Calu3 (cell line): ENCODE measurements around the gene AKT3. TPM values are rescaled to one million over a fixed set of nuclear protein-coding genes. Genes with fewer than 3 reads are reported as not detected.

Source experiments
- BruUV-seq: library from RNA; stranded (reverse); fragments of 400-500 nt; replicated peaks from 2 replicates; lab custom pipeline; 2021; lab: Mats Ljungman, UMichigan
- CTCF ChIA-PET: fragments of 300-600 bp; sonication (Branson Sonifier 250); formaldehyde crosslinking; loops from one replicate; lab custom pipeline; 2022; ENCODE audit warnings: antibody characterized with exemption; lab: Charles Lee
- DNase-seq: peaks from one replicate; pipeline ENCODE4 v3.0.0; 2022
- H3K27ac Mint-ChIP-seq: one replicate; pipeline ENCODE4 v1.8.0; 2022; ENCODE audit warnings: mixed read lengths; ENCODE audit not compliant: unreplicated experiment
- H3K27me3 Mint-ChIP-seq: one replicate; pipeline ENCODE4 v1.8.0; 2022; ENCODE audit warnings: mixed read lengths; ENCODE audit not compliant: unreplicated experiment
- H3K36me3 Mint-ChIP-seq: one replicate; pipeline ENCODE4 v1.8.0; 2022; ENCODE audit warnings: mild to moderate bottlenecking, moderate library complexity, mixed read lengths; ENCODE audit not compliant: insufficient read depth, unreplicated experiment
- H3K4me1 Mint-ChIP-seq: one replicate; pipeline ENCODE4 v1.8.0; 2022; ENCODE audit warnings: mild to moderate bottlenecking, low read depth, mixed read lengths; ENCODE audit not compliant: unreplicated experiment
- H3K4me3 Mint-ChIP-seq: one replicate; pipeline ENCODE4 v1.8.0; 2022; ENCODE audit warnings: mild to moderate bottlenecking, low read depth, moderate library complexity, mixed read lengths; ENCODE audit not compliant: unreplicated experiment
- H3K9me3 Mint-ChIP-seq: one replicate; pipeline ENCODE4 v1.8.0; 2022; ENCODE audit warnings: low read depth, mixed read lengths; ENCODE audit not compliant: unreplicated experiment
- intact Hi-C: fragments of 100-400 bp; cut with micrococcal nuclease; formaldehyde crosslinking; loops from one replicate; pipeline ENCODE4 v1.10.0; 2022; ENCODE audit not compliant: unreplicated experiment
- total RNA-seq: library from RNA; stranded (reverse); gene quantifications from 2 replicates; pipeline ENCODE4 v1.2.3, GENCODE V29; 2022
- TF ChIP-seq, protein P1 (sequence below): fragments of 200-600 bp; IDR thresholded peaks from one replicate; pipeline ENCODE4 v1.8.0; 2022; ENCODE audit warnings: antibody characterized with exemption; ENCODE audit not compliant: unreplicated experiment

Gene AKT3
- total RNA-seq, 1 experiment from 2014 or later = 81.2 TPM

GRCh38 chr1:243471026-243471685, 378.9 kb downstream of the AKT3 start:
- H3K27me3 Mint-ChIP-seq = no peaks in the 10 kb centered on the region
- peaks cover 2% of the 10 kb centered on the region for H3K36me3 Mint-ChIP-seq
- H3K4me3 Mint-ChIP-seq = no peak overlapping the region
- no TSS peak for BruUV-seq
- CTCF ChIA-PET = no interaction called here
- no peaks in the 10 kb centered on the region for H3K4me1 Mint-ChIP-seq
- TF ChIP-seq, protein P1, sequence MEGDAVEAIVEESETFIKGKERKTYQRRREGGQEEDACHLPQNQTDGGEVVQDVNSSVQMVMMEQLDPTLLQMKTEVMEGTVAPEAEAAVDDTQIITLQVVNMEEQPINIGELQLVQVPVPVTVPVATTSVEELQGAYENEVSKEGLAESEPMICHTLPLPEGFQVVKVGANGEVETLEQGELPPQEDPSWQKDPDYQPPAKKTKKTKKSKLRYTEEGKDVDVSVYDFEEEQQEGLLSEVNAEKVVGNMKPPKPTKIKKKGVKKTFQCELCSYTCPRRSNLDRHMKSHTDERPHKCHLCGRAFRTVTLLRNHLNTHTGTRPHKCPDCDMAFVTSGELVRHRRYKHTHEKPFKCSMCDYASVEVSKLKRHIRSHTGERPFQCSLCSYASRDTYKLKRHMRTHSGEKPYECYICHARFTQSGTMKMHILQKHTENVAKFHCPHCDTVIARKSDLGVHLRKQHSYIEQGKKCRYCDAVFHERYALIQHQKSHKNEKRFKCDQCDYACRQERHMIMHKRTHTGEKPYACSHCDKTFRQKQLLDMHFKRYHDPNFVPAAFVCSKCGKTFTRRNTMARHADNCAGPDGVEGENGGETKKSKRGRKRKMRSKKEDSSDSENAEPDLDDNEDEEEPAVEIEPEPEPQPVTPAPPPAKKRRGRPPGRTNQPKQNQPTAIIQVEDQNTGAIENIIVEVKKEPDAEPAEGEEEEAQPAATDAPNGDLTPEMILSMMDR = no peak
- intact Hi-C loops = no loop called here
- DNase-seq = no peak
- no peaks in the 10 kb centered on the region for H3K9me3 Mint-ChIP-seq
- no peak overlapping the region for H3K27ac Mint-ChIP-seq

GRCh38 chr1:243470502-243470901, 379.5 kb downstream of the AKT3 start:
- Mint-ChIP-seq H3K9me3 (no peaks in the 10 kb centered on the region), H3K27me3 (no peaks in the 10 kb centered on the region), H3K27ac (no peak overlapping the region), H3K36me3 (no peaks in the 10 kb centered on the region), H3K4me1 (no peaks in the 10 kb centered on the region), H3K4me3 (no peak overlapping the region)
- no TSS peak for BruUV-seq
- CTCF ChIA-PET = no interaction called here
- intact Hi-C loops = no loop called here
- DNase-seq = no peak
- TF ChIP-seq, protein P1 = no peak

DNA sequence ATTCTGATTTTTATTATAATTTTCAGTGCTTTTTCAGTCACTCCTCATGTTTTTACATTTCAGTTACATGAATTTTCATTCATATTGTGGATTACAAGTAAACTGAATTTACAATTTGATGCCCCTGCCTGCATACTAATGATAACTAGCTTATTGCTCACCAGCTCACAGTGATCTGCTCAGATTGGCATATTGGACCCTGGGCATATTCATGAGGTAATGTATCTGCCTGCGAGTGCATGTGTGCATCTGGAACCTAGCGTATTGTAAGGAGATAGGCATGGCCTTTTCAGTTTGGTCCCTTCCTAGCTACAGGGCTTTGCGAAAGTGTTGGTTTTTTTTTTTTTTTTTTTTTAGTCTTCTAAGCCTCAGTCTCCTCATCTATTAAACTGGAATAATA, 380.5 kb downstream of the AKT3 start:
- Mint-ChIP-seq H3K4me3 (no peak overlapping the region), H3K27ac (no peak overlapping the region), H3K27me3 (no peaks in the 10 kb centered on the region), H3K9me3 (no peaks in the 10 kb centered on the region), H3K36me3 (no peaks in the 10 kb centered on the region), H3K4me1 (no peaks in the 10 kb centered on the region)
- CTCF ChIA-PET = no interaction called here
- BruUV-seq = no TSS peak
- no peak for DNase-seq
- TF ChIP-seq, protein P1 = no peak
- intact Hi-C loops = no loop called here

DNA sequence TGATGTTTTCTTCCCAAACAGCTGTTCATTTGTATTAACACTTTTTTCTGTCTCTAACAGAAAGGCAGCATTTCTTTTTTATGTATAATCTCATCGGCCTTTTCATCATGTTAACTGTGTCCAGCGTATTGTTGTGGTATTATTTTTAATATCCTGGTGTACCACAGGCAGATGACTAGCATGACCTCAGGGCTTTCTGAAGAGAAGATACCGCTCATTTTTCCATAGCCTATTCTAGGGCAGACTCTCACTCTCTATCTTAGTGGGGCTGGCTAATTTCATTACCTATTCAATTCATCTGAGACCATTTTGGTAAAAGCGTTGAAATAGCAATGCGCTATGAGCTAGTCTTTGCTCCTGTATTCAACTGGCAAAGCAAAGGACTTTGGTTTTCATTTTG, 384.3 kb downstream of the AKT3 start:
- Mint-ChIP-seq H3K36me3 (no peaks in the 10 kb centered on the region), H3K4me1 (no peaks in the 10 kb centered on the region), H3K9me3 (no peaks in the 10 kb centered on the region), H3K4me3 (no peak overlapping the region), H3K27ac (no peak overlapping the region), H3K27me3 (no peaks in the 10 kb centered on the region)
- no peak for DNase-seq
- intact Hi-C loops = no loop called here
- TF ChIP-seq, protein P1 = no peak
- CTCF ChIA-PET = no interaction called here
- no TSS peak for BruUV-seq
